WTC11 (cell line): ENCODE data around the gene JOSD1. TPM values are rescaled to one million over a fixed set of nuclear protein-coding genes. Genes with fewer than 3 reads are reported as not detected.

ENCODE experiments used
- ATAC-seq: fragments of 200-7000 bp; cut with Tn5 transposase; 2 replicates; pipeline ENCODE4 v1.10.0; 2021; ENCODE audit warnings: mild to moderate bottlenecking, moderate library complexity
- CTCF ChIA-PET: fragments of 300-600 bp; sonication (Branson Sonifier 250); formaldehyde crosslinking; loops from one replicate; lab custom pipeline; 2021; ENCODE audit warnings: antibody characterized with exemption; lab: Charles Lee
- POLR2A ChIA-PET: fragments of 350-600 bp; sonication (Branson Sonifier 250); formaldehyde crosslinking; loops from one replicate; lab custom pipeline; 2021; ENCODE audit warnings: antibody characterized with exemption; lab: Charles Lee
- DNase-seq: peaks from one replicate; pipeline ENCODE4 v3.0.0; 2021; ENCODE audit warnings: low spot score
- H3K27ac Mint-ChIP-seq: 2 replicates; pipeline ENCODE4 v1.8.0; 2021; ENCODE audit warnings: mixed read lengths
- H3K27me3 Mint-ChIP-seq: 2 replicates; pipeline ENCODE4 v1.8.0; 2021; ENCODE audit warnings: low read depth, mild to moderate bottlenecking, moderate library complexity, mixed read lengths
- H3K36me3 Mint-ChIP-seq: 2 replicates; pipeline ENCODE4 v1.8.0; 2021; ENCODE audit warnings: mixed read lengths
- H3K4me1 Mint-ChIP-seq: 2 replicates; pipeline ENCODE4 v1.8.0; 2022; ENCODE audit warnings: mixed read lengths
- H3K4me3 Mint-ChIP-seq: 2 replicates; pipeline ENCODE4 v1.8.0; 2021; ENCODE audit warnings: mild to moderate bottlenecking, moderate library complexity, mixed read lengths
- H3K9me3 Mint-ChIP-seq: 2 replicates; pipeline ENCODE4 v1.8.0; 2021; ENCODE audit warnings: mixed read lengths
- ATF2 ChIP-seq: sonication (generic); formaldehyde crosslinking; IDR thresholded peaks from 2 replicates; pipeline ENCODE4 v1.8.1; 2022; ENCODE audit warnings: low read depth, missing genetic modification reagents, borderline replicate concordance
- E2F1 ChIP-seq: sonication (generic); formaldehyde crosslinking; IDR thresholded peaks from 2 replicates; pipeline ENCODE4 v1.8.0; 2022; ENCODE audit warnings: mild to moderate bottlenecking, missing genetic modification reagents
- ELF4 ChIP-seq: sonication (generic); formaldehyde crosslinking; IDR thresholded peaks from 2 replicates; pipeline ENCODE4 v1.8.1; 2022; ENCODE audit warnings: low read depth, mild to moderate bottlenecking, moderate library complexity, missing genetic modification reagents
- ETV6 ChIP-seq: sonication (generic); formaldehyde crosslinking; IDR thresholded peaks from 2 replicates; pipeline ENCODE4 v1.8.1; 2022; ENCODE audit warnings: mild to moderate bottlenecking, missing genetic modification reagents
- FOXP1 ChIP-seq: sonication (generic); formaldehyde crosslinking; IDR thresholded peaks from 2 replicates; pipeline ENCODE4 v1.8.0; 2022; ENCODE audit warnings: missing genetic modification reagents, mild to moderate bottlenecking, moderate library complexity, borderline replicate concordance
- FOXP4 ChIP-seq: sonication (generic); formaldehyde crosslinking; IDR thresholded peaks from 2 replicates; pipeline ENCODE4 v1.8.0; 2022; ENCODE audit warnings: mild to moderate bottlenecking, missing genetic modification reagents
- MXD4 ChIP-seq: fragments of 250-450 bp; sonication (Bioruptor Pico); IDR thresholded peaks from 2 replicates; pipeline ENCODE4 v1.8.0; 2021; ENCODE audit warnings: mild to moderate bottlenecking, moderate library complexity, borderline replicate concordance
- NFATC4 ChIP-seq: fragments of 250-450 bp; sonication (Bioruptor Pico); IDR thresholded peaks from 2 replicates; pipeline ENCODE4 v1.9.0; 2021; ENCODE audit warnings: mild to moderate bottlenecking
- NFE2L1 ChIP-seq: sonication (generic); formaldehyde crosslinking; IDR thresholded peaks from 2 replicates; pipeline ENCODE4 v1.8.1; 2023; ENCODE audit warnings: missing genetic modification reagents
- NFYB ChIP-seq: sonication (generic); formaldehyde crosslinking; conservative IDR thresholded peaks from 2 replicates; pipeline ENCODE4 v1.8.0; 2022; ENCODE audit warnings: low read depth, missing genetic modification reagents
- OVOL2 ChIP-seq: fragments of 250-450 bp; sonication (Bioruptor Pico); IDR thresholded peaks from 2 replicates; pipeline ENCODE4 v1.9.0; 2021; ENCODE audit warnings: mild to moderate bottlenecking, borderline replicate concordance
- PRDM15 ChIP-seq: sonication (generic); formaldehyde crosslinking; IDR thresholded peaks from 2 replicates; pipeline ENCODE4 v1.8.0; 2022; ENCODE audit warnings: missing genetic modification reagents
- RORB ChIP-seq: fragments of 250-450 bp; sonication (Bioruptor Pico); IDR thresholded peaks from 2 replicates; pipeline ENCODE4 v1.9.0; 2021; ENCODE audit warnings: mild to moderate bottlenecking
- SMAD4 ChIP-seq: sonication (generic); formaldehyde crosslinking; IDR thresholded peaks from 2 replicates; pipeline ENCODE4 v1.8.0; 2022; ENCODE audit warnings: mild to moderate bottlenecking, missing genetic modification reagents
- TEAD4 ChIP-seq: sonication (generic); formaldehyde crosslinking; IDR thresholded peaks from 2 replicates; pipeline ENCODE4 v1.8.0; 2022; ENCODE audit warnings: mild to moderate bottlenecking, missing genetic modification reagents
- ZBTB21 ChIP-seq: sonication (generic); formaldehyde crosslinking; IDR thresholded peaks from 2 replicates; pipeline ENCODE4 v1.8.1; 2023; ENCODE audit warnings: mild to moderate bottlenecking, missing genetic modification reagents, borderline replicate concordance
- ZNF232 ChIP-seq: sonication (generic); formaldehyde crosslinking; IDR thresholded peaks from 2 replicates; pipeline ENCODE4 v1.8.0; 2022; ENCODE audit warnings: mild to moderate bottlenecking, missing genetic modification reagents
- ZNF425 ChIP-seq: fragments of 250-450 bp; sonication (Bioruptor Pico); conservative IDR thresholded peaks from 2 replicates; pipeline ENCODE4 v1.9.0; 2021; ENCODE audit warnings: mild to moderate bottlenecking
- ZSCAN18 ChIP-seq: fragments of 250-450 bp; sonication (Bioruptor Pico); IDR thresholded peaks from 2 replicates; pipeline ENCODE4 v2.1.2; 2022; ENCODE audit warnings: mild to moderate bottlenecking, moderate library complexity
- total RNA-seq: library from RNA; stranded (reverse); gene quantifications from 3 replicates; pipeline ENCODE4 v1.2.3, GENCODE V29; 2021

Gene JOSD1
- total RNA-seq, 1 experiment from 2014 or later: 24.5 TPM

GRCh38 chr22:38732251-38732815 is 31.6 kb upstream of the JOSD1 start (continued):
- no peak for TF ChIP-seq ZSCAN18 (CRISPR knock-in tag)

GRCh38 chr22:38731703-38732161 is 31.0 kb upstream of the JOSD1 start:
- ChIA-PET CTCF (interaction anchor here (1.1 to 3.5 kb wide), 4 partner anchors 14 to 53 kb away, joined by 3 to 20 read pairs (median 4); no protein-coding TSS in a partner anchor), POLR2A (interaction anchor here (0.5 to 0.9 kb wide), 2 partner anchors 12 to 25 kb away, joined by 3 to 5 read pairs; no protein-coding TSS in a partner anchor)
- no peak for TF ChIP-seq ZNF425
- TF ChIP-seq ATF2 (CRISPR knock-in tag): no peak
- no peak for TF ChIP-seq MXD4 (CRISPR knock-in tag)
- TF ChIP-seq RORB (CRISPR knock-in tag): no peak
- TF ChIP-seq NFATC4 (CRISPR knock-in tag): no peak
- no peak for TF ChIP-seq ETV6 (CRISPR knock-in tag)
- no peak for TF ChIP-seq ZBTB21 (CRISPR knock-in tag)
- no peak for TF ChIP-seq FOXP4 (CRISPR knock-in tag)
- no peak for TF ChIP-seq NFYB (CRISPR knock-in tag)
- TF ChIP-seq NFE2L1 (CRISPR knock-in tag): no peak
- no peak for TF ChIP-seq TEAD4 (CRISPR knock-in tag)
- TF ChIP-seq ELF4 (CRISPR knock-in tag): no peak
- TF ChIP-seq E2F1 (CRISPR knock-in tag): no peak
- no peak for TF ChIP-seq SMAD4 (CRISPR knock-in tag)
- no peak for TF ChIP-seq ZNF232
- TF ChIP-seq FOXP1: no peak
- no peak for TF ChIP-seq OVOL2 (CRISPR knock-in tag)
- no peak for TF ChIP-seq PRDM15 (CRISPR knock-in tag)
- H3K36me3 Mint-ChIP-seq: peaks cover 47% of the 10 kb centered on the region
- DNase-seq (no peak), ATAC-seq (no peak)
- no peak overlapping the region for H3K4me3 Mint-ChIP-seq
- 0 out of 2 replicates have a peak, but pooled peaks cover 3% of the 10 kb centered on the region for H3K4me1 Mint-ChIP-seq
- no peak overlapping the region for H3K27ac Mint-ChIP-seq
- no peaks in the 10 kb centered on the region for H3K27me3 Mint-ChIP-seq
- no peaks in the 10 kb centered on the region for H3K9me3 Mint-ChIP-seq
